ENCODE results near the gene TNFRSF17.
"Not testable (repeated sequence)": the region's sequence is repeated elsewhere in the genome, so short reads cannot be mapped to it uniquely, and the experiment has no call there.

Gene TNFRSF17

DNA sequence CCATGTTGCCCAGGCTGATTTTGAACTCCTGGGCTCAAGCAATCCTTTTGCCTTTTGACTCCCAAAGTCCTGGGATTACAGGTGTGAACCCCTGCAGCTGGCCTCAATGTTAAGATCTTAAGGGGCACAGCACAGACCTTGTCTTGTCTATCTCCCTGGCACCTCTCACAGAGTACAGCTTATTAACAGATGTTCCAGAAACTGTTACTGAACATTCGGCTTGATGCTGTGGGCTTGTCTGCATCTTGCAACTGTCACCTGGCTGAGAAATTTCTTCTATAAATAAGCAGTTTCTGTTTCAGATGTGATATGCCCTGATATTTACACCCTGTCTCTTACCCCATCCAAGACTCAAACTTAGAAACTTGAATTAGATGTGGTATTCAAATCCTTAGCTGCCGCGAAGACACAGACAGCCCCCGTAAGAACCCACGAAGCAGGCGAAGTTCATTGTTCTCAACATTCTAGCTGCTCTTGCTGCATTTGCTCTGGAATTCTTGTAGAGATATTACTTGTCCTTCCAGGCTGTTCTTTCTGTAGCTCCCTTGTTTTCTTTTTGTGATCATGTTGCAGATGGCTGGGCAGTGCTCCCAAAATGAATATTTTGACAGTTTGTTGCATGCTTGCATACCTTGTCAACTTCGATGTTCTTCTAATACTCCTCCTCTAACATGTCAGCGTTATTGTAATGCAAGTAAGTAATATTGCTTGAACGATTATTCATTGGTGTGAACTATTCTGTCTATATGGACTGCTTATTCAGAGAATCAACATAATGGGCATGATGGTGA, at the start of gene TNFRSF17:
TNFRSF17 (plus strand) TSS at position 450 of the 791 bp plus-strand sequence; CDS start at position 565, 115 bp downstream.
- no peak for DNase-seq (ENCODE audit: low spot score)

DNA sequence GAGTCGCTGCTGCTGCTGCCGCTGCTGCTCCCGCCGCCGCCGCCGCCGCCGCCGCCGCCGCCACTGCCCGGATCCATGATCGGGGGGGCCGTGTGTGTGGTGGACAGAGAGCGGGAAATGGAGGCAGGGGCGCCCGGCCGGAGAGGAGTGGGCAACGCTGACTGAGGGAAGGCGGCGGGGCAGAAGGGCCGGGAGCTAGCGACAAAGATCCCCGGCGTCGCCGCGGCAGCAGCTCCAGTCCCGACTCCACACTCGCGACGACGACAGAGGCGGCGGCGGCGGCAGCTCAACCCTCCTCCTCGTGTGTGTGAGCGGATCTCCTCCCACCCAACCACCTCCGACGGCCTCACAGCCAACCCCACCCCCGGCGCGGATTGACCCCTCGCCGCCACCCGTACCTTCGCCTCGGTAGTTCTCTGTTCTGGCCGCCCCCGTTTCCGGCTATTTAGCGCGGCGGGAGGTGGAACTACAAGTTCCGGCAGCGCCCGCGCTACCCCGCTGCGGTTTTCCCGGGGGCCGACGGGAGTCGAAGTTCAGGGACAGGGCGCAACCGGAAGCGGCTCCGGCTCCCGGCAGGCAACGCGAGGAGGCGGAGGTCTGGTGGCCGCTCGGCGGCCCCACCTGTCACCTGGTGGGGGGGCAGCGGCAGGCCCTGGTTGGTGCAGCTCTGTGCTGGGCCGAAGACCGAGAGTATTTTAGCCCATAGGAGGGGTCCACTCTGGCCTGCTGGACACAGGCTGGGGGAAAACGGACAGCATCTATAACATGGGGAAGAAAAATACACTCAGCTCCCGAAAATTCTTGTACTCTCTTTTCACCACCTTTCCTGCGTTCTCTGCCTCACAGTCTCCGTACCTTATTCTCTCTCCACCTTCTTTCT, 49.1 kb upstream of the TNFRSF17 start, which contains the start of gene GSPT1:
GSPT1 (minus strand) TSS at position 313 of the 880 bp plus-strand sequence; CDS start at position 77, 236 bp downstream.
- peak; percentile 96 for DNase-seq (ENCODE audit: low spot score)

- DNase-seq (ENCODE audit: low spot score): peak; percentile 12
Measured at GRCh38 chr16:11916524-11917285, 48.3 kb upstream of the TNFRSF17 start.

DNA sequence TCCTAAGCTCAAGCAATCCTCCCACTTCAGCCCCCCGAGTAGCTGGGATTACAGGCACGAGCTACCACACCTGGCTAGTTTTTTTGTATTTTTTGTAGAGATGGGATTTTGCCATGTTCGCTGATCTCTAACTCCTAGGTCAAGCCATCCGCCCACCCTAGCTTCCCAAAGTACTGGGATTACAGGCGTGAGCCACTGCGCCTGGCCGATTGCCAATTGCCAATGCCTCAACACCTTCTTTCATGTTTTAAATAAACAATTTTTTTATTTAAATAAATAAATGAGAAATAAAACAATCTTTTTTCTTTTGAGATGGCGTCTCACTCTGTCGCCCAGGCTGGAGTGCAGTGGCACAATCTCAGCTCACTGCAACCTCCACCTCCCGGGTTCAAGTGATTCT, 41.0 kb upstream of the TNFRSF17 start:
- DNase-seq (ENCODE audit: low spot score): not testable (repeated sequence)

- DNase-seq (ENCODE audit: low spot score): not testable (repeated sequence)
Measured at GRCh38 chr16:11927350-11927749, 37.7 kb upstream of the TNFRSF17 start.

DNA sequence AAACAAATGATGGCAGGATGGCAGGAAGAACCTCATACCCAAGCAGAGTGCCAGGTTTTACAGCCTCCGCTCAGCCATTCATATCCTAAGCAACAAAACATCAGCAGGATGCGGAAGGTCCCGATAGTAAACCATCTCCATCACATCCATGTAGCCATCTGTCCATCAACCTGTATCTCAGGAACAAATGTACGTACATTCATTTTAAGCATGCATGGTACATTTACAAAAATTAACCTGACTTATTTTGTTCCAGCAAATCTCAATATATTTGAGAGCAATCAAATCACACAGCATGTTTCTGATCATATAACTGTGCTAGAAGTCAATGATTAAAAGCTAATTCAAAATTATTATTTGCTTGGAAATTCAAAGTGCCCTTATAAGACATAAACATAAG, 23.1 kb upstream of the TNFRSF17 start, which contains the start of gene NPIPB2:
NPIPB2 (minus strand) TSS at position 101 of the 400 bp plus-strand sequence; CDS start at position 101, 0 bp downstream.
- DNase-seq (ENCODE audit: low spot score): not testable (repeated sequence)

- no peak for DNase-seq (ENCODE audit: low spot score)
Measured at GRCh38 chr16:11946433-11946832, 18.6 kb upstream of the TNFRSF17 start.

- no peak for DNase-seq (ENCODE audit: low spot score)
Measured at GRCh38 chr16:11948819-11949218, 16.2 kb upstream of the TNFRSF17 start.

GRCh38 chr16:11949527-11949926, 15.5 kb upstream of the TNFRSF17 start:
- DNase-seq (ENCODE audit: low spot score): peak; percentile 48

- no peak for DNase-seq (ENCODE audit: low spot score)
Measured at GRCh38 chr16:11950388-11950787, 14.6 kb upstream of the TNFRSF17 start.

DNA sequence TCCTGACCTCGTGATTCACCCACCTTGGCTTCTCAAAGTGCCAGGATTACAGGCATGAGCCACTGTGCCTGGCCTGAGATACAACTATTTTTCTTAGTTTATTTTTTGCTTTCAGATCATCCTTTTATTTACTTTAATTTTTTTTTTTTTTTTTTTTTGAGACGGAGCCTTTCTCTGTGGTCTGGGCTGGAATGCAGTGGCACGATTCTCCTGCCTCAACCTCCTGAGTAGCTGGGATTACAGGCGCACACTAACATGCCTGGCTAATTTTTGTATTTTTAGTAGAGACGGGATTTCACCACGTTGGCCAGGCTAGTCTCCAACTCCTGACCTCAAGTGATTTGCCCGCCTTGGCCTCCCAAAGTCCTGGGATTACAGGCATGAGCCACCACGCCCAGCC, 11.4 kb upstream of the TNFRSF17 start:
- DNase-seq (ENCODE audit: low spot score): not testable (repeated sequence)

GRCh38 chr16:11955713-11956123, 9.3 kb upstream of the TNFRSF17 start:
- no peak for DNase-seq (ENCODE audit: low spot score)

DNA sequence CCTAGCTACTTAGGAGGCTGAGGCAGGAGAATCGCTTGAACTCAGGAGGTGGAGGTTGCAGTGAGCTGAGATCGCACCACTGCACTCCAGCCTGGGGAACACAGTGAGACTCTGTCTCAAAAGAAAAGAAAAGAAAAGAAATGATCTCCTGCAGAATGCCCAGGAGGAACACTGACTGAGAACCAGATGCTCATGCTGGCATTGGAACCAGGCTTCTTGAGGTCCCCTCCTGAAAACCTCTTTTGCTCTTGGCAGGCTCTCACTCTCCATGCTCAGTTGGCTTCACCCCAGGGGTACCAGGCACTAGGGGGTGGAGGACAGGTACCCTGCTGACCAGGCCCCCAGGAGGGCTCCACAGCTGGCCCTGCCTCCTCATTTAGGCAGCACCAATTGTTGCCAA, 8.5 kb upstream of the TNFRSF17 start:
- DNase-seq (ENCODE audit: low spot score): no peak

- DNase-seq (ENCODE audit: low spot score): no peak
Measured at GRCh38 chr16:11957591-11958395, 7.2 kb upstream of the TNFRSF17 start.

DNA sequence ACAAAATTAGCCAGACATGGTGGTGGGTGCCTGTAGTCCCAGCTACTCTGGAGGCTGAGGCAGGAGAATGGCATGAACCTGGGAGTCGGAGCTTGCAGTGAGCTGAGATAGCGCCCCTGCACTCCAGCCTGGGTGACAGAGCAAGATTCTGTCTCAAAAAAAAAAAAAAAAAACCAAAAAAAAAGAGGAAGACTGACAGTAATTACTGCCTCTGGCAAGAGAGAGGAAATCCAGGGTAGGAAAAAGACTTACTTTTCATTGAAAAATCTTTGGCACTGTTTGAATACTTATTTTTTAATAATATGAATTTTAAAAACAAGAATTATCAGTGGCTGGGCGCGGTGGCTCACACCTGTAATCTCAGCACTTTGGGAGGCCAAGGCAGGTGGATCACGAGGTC, 2.6 kb upstream of the TNFRSF17 start:
- DNase-seq (ENCODE audit: low spot score): not testable (repeated sequence)

DNA sequence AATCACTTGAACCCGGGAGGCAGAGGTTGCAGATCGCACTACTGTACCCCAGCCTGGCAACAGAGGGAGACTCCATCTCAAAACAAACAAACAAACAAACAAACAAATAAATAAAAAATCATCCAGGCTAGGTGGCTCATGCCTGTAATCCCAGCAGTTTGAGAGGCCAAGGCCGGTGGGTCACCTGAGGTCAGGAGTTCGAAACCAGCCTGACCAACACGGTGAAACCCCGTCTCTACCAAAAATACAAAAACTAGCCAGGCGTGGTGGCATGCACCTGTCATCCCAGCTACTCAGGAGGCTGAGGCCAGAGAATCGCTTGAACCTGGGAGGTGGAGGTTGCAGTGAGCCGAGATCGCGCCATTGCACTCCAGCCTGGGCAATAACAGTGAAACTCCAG, 2.0 kb upstream of the TNFRSF17 start:
- DNase-seq (ENCODE audit: low spot score): not testable (repeated sequence)

DNA sequence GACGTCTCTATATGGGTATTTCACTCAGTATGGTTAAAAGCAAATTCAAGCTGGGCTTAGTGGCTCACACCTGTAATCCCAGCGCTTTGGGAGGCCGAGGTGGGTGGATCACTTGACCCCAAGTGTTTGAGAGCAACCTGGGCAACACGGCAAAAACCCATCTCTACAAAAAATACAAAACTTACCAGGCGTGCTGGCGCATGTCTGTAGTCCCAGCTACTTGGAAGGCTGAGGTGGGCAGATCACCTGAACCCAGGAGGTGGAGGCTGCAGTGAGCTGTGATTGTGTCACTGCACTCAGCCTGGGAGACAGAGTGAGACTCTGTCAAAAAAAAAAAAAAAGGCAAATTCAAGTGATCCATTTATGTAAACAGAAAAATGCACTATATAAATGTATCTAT, 1.3 kb upstream of the TNFRSF17 start:
- no peak for DNase-seq (ENCODE audit: low spot score)

DNA sequence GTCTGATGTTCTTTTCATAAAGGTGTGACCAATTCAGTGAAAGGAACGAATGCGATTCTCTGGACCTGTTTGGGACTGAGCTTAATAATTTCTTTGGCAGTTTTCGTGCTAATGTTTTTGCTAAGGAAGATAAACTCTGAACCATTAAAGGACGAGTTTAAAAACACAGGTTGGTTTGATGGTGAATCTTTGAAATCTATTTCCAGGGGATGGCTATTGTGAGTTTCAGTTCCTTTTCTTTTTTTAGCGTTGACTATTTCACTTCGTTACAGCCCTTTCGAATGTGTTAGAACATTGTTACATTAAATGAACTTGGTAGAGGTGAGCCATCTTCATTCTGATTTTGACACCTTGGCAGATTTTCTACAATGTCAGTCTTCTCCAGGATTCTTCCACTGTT, 1.2 kb downstream of the TNFRSF17 start:
- no peak for DNase-seq (ENCODE audit: low spot score)

GRCh38 chr16:11967195-11967911, 2.3 kb downstream of the TNFRSF17 start:
- no peak for DNase-seq (ENCODE audit: low spot score)

- no peak for DNase-seq (ENCODE audit: low spot score)
Measured at GRCh38 chr16:11968577-11968976, 3.6 kb downstream of the TNFRSF17 start.

All from kidney capillary endothelial cell (primary cell).